Lung microvascular endothelial cell (primary cell): ENCODE measurements around the gene EIF4G2. TPM values are rescaled to one million over a fixed set of nuclear protein-coding genes. Genes with fewer than 3 reads are reported as not detected.
A peak's percentile ranks its signal among the peaks of the same experiment; 100 is the strongest.

Experiments
- DNase-seq, 2 donors: peaks; one replicate each; pipeline versions ENCODE4 v3.0.0 to v3.0.0-alpha.2; 2010; ENCODE audit warnings: low read depth in 2 of 2
- total RNA-seq: library from RNA; depleted of rRNA; stranded (reverse); fragments of >200 nt; gene quantifications from 2 replicates; pipeline ENCODE4 v1.2.1, GENCODE V29; 2014

Gene EIF4G2
- total RNA-seq, 1 donor from 2014 or later: 647 TPM

DNA sequence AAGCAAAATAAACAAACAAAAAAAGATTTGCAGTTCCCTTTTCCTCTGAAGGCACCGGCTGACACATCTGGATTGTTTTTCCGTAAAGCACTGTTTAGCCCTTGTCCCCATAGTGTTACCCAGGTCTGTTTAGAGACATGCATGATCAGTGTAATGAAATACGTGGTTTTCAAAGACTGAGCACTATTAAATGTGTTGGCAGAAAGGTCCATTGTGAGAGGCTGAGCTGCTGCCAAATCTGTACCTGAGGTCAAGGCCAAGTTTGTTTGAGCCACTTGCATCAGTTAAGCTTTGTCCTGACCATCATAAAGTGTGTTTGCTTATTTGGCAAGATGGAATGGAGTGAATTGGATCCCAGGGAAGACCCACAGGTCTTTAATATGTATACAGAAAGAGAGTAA lies 31.3 kb downstream of the EIF4G2 start:
- DNase-seq: no peak

DNA sequence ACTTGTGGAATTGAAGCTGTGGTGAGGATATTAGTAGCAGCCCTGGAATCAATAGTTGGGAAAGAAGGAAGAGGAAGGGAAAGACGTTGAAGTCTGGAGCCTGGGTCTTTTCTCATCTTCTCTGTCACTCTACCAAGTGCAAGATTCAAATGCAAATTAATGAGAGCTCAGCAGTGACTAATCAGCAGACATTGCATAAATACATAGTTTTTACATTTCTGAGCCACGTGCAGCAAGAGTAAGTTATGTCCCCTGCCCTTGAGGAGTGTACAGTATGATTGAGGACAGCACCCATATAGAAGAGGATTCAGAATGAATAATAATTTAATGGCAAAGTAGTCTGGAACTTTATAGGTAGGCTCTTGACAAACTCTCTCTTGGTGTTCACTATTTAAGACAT lies 33.9 kb downstream of the EIF4G2 start:
- no peak for DNase-seq

DNA sequence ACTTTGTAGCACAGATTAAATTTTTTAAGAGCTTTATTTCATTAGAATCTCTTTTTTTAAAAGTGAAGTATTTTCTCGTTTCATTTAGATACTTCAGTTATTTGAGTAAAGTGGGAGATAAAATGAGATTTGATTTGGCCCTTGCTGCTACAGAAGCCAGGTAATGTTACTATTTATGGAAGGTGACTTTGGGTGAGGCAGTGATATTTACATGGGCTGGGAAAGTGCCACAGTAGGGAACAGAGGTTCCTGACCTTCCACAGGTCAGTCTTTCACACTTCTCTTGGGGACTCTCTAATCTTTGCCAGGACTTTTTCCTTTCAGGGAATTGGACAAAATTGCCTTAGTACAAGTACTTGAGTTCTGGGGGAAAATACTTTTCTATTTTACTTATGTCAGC lies 37.3 kb downstream of the EIF4G2 start:
- DNase-seq: no peak

DNA sequence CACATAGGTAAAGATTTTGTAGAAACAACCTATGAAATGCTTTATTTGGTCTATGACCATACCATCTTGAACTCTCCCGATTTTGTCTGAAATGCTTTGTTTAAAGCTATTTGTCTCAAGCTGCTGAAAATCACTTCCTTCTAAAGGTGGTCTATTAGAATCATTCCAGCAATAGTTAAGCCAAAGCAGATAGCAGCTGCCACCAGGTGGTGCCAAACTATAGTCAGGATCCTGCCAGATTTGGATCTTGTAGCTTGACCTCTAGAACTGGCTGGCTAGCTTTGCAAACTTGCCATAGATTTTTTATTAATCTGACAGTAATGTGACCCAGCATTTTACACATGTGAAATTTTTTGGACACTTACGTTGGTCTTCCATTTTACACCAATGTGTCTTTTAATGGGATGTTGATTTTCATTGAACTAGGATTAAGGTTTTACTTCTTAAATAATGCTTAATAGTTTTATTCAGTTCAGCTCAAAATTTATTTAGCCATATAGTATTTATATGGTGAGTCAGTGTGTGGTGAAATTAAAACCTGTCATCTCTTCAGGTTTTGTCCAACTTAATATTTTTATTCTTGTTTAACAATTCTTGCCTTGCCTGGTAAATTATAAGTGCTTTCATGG lies 38.0 kb downstream of the EIF4G2 start:
- DNase-seq: peak; percentile 56 to 60

DNA sequence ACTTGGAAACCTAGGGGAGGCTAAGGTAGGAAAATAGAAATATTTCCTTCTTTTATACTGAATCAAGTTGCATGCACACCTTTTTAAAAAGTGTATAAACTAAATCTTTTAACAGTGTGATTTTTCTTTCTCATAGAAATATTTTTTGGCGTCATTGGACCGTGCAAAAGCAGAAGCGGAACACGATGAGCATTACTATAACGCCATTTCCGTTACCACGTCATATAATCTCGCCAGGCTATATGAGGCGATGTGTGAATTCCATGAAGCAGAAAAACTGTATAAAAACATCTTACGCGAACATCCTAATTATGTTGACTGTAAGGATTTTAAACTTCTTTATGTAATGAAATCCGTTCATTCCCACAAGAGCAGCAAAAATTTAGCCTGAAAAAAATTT lies 44.3 kb downstream of the EIF4G2 start:
- DNase-seq: no peak

DNA sequence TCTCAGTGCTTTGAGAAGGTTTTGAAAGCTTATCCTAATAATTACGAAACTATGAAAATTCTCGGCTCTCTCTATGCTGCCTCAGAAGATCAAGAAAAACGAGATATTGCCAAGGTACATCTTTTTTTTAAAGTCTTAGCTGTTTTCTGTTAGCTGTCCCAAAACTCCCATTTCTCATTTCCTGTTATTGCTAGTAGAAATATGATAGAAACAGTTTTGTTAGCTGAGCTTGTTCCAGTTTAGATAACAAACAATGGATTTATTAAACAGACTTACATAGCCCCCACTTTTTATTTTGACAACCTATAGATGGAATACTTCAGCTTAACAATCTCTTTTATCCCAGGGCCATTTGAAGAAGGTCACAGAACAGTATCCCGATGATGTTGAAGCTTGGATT lies 45.0 kb downstream of the EIF4G2 start:
- peak in 1 of 2 donors; percentile 34 for DNase-seq

DNA sequence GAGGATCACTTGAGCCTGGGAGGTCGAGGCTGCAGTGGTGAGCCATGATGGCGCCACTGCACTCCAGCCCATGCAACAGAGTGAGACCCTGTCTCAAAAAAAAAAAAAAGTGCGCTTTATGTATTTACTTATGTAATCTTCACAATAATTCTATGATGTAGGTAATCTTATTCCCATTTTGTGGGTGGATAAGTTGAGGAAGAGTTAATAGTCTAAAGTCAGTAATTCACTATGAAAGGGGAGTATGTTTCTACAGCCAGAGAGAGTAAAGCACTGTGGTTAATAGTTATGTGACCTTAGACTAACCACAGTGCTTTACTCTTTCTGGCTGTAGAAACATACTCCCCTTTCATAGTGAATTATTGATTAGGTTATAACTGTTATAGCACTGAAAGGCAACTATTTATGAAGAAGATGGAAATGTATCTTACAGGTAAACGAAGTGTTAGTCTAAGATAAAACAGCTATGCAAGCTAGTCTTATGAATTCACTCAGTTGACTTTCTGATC lies 45.8 kb downstream of the EIF4G2 start:
- no peak for DNase-seq

DNA sequence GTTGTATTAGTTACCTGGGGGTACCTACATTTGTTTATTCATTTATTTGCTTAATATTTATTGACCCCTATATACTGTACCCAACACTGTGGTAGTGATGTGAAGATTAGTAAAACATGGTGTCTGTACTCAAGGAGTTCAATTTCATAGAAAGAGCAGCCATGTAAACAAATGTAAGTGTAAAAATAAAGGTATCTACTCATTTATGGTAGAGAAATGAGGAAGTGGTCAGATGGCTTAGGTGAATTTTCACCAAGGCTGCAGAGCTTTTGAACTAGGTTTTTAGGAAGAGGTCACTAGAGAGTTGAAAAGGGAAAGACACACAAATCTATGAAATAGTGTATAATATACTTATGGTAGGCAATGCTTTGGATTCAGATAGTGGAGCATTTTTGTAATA lies 46.5 kb downstream of the EIF4G2 start:
- no peak for DNase-seq

DNA sequence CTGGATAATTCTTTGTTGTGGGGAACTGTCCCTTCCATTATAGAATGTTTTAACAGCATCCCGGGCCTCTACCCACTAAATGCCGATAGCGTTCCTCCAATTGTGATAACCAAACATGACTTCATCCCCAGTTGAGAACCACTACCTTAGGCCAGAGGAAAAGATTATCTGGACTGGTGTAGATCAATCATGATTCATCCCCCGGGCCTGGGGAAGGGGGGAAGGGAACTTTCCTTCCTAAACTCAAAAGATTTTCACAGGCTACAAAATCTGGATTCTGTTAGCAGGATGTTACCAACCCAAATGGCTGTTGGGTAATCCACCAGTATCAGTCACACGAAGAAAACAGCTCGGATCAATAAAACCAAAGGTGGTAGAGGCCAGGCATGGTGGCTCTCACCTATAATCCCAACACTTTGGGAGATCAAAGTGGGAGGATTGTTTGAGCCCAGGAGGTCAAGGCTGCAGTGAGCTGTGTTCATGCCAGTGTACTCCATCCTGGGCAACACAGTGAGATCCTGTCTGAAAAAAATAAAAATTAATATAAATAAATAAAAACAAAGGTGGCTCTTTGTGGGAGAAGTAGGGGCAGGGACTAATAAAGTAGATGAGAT lies 47.5 kb downstream of the EIF4G2 start:
- DNase-seq: no peak

DNA sequence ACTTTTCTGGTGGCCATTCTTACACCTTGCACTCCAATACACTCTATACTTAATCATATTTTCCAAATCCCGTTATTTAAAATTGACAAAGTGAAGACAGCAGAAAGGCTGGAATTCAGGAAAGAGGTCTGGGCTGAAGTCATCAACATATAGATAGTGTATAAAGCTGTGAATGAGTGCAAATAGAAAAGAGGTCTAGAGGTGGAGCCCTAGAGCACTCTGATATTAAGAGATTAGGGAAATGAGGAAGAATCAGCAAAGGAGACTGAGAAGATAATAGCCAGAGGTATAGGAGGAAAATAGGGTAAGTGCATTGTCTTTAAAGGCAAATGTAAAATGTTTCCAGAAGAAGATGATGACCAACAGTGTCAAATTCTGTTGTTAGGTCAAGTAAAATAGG lies 49.8 kb downstream of the EIF4G2 start:
- no peak for DNase-seq

DNA sequence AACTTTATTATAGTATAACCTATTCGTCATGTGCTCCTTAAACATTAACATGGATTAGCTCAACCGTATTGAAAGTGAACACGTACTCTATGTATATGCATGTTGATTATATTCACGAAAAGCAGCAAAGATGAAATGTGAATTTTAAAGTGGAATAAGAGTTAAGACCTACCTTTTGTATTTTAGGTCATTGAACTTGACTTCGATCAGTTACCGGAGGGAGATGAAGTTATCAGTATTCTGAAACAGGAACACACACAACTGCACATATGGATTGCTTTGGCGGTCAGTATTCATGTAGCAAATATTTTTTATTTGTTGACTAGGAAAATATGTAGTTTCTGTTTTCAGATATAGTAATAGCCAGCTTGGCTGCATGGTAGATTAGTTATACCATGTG lies 56.2 kb downstream of the EIF4G2 start:
- no peak for DNase-seq

DNA sequence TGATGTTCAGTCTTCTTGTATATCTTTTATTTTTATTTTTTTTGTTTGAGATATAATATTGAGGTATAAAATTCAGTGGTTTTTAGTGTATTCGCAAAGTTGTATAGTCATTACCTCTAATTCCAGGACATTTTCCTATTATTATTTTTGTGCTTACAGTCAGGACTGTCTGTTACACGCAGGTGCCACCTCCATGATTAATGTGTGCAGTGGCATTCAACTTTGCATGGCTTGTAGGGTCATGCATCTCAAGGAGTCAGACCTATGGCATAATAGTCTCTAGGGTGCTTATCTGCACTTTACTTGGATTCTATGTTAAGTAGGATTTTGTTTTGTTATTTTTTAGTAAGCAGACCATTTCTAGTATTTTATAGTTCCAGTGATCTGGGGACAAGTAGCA lies 56.7 kb downstream of the EIF4G2 start:
- no peak for DNase-seq

DNA sequence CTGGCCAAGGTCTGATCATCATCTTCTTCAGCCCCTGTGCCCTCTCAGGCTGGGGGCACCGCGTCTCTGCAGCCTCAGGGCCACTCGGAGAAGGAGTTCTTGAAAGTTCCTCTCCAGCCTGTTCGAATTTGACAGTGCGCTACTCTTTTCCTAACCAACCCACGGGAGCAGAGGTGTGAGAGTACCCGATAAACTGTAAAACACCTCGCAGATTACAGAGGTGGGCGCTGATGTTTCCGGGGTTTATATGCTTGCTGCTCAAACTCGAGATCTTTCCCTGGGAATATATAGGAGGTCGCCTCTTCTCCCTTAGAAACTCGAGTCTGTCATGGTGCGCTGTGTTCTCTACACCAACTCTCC lies 57.2 kb downstream of the EIF4G2 start:
- DNase-seq: no peak

DNA sequence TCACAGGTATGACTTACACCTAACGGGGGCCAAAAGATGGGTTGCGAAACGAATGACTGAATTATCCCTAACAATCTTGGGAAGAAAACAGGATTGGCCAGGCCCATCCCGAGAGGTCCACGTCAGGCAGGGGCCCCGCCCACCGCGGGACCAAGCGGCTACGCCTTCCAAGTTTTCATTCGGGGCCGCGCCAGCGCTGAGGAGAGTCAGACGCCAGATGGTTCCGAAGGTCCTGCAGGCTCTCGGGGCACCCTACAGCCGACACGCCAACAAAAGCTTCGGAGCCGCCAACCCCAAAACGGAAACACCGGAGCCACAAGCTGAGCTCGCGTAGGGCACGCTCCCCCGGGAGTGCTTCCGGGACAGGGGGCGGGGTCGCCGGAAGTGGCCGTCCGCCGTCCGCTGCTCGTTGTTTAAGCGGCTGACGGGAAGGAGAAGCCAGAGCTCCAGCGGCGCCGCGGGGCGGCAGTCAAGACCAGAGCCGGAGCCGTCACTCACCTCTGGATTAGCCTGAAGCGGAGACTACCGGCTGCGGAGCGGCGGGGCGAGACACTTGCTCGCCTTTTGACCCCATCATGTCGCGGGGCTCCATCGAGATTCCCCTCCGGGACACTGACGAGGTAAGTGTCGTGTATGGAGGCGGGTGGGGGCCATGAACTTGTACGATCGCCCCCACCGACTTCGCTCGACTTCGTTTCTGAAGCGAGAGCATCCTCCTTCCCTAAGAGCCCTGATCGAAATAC lies 57.7 kb downstream of the EIF4G2 start, which contains the start of gene CTR9:
CTR9 (plus strand) TSS at position 409 of the 743 bp plus-strand sequence; CDS start at position 576, 167 bp downstream.
- peak; percentile 95 for DNase-seq

DNA sequence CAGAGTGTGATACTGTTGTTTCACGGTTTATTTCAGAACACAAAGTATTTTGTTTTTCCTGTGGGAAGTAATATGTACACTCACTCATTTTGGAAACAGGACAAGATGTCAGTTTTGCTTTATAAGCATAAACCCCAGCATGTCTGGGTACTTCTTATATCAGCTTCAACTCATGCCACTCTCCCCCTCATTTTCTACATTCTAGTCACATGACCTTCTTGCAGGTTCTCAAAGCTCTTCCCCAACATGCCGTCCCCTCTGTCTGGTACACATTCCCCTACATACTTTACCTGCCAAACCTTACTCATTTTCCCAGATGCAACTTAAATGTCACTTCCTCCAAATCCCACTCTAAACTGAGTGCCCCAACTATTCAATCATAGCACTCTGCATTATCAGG lies 59.2 kb downstream of the EIF4G2 start:
- no peak for DNase-seq

DNA sequence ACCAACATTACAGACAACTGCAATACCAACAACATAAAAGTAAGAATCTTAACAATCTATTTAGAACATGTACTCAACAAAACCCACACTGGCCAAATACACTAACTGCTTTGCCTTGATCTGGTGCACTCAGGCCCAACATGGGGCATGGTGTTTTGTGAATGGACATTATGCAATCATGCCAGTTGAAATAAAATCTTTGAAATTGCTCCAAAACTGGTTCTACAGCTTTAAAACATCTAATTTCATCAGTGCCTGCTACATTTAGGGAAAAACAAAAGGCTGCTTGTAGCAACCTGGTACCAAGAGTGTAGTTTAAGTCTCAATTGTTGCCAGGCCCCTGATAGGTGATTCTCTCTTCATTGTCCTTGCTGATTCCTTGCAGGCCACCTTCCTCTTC lies 61.0 kb downstream of the EIF4G2 start:
- no peak for DNase-seq

Other genes starting within 250 kb of the EIF4G2 start
- gene LYVE1, start 240.3 kb downstream of the EIF4G2 start, total RNA-seq: 101 and 140 TPM in 2 replicates
- 0.44 and 0.79 TPM in 2 replicates for gene IRAG1, start 115.2 kb downstream of the EIF4G2 start, total RNA-seq
- gene CTR9, start 57.7 kb downstream of the EIF4G2 start, total RNA-seq: 24.6 and 31.3 TPM in 2 replicates
- gene ZBED5, start 49.1 kb upstream of the EIF4G2 start, total RNA-seq: 7.4 and 9.3 TPM in 2 replicates